Subcutaneous abdominal adipose tissue (tissue), 5 donors: Measurements from ENCODE around the gene NMRK1.
A peak's percentile ranks its signal among the peaks of the same experiment; 100 is the strongest.

Experiments
- H3K27ac ChIP-seq: one replicate; pipeline ENCODE4 v1.7.0; 2013; ENCODE audit warnings: low read depth, mild to moderate bottlenecking, inconsistent platforms, low read length, moderate library complexity
- H3K27me3 ChIP-seq, 5 donors: one replicate each; pipeline ENCODE4 v1.7.0; 2013; ENCODE audit warnings: low read length in 5 of 5, inconsistent platforms in 1 of 5; ENCODE audit not compliant: control insufficient read depth in 5 of 5, insufficient read depth in 4 of 5
- H3K36me3 ChIP-seq, 5 donors: one replicate each; pipeline ENCODE4 v1.7.0; 2013; ENCODE audit warnings: low read length in 5 of 5; ENCODE audit not compliant: control insufficient read depth in 5 of 5, insufficient read depth in 5 of 5
- H3K4me1 ChIP-seq, 5 donors: one replicate each; pipeline ENCODE4 v1.7.0; 2013; ENCODE audit warnings: low read length in 5 of 5, mild to moderate bottlenecking in 3 of 5, moderate library complexity in 1 of 5; ENCODE audit not compliant: control insufficient read depth in 5 of 5, insufficient read depth in 5 of 5
- H3K4me3 ChIP-seq, 5 donors: one replicate each; pipeline ENCODE4 v1.7.0; 2013; ENCODE audit warnings: low read length in 5 of 5, low read depth in 1 of 5
- H3K9ac ChIP-seq, 5 donors: one replicate each; pipeline ENCODE4 v1.7.0; 2013; ENCODE audit warnings: low read length in 5 of 5, mild to moderate bottlenecking in 4 of 5, moderate library complexity in 3 of 5
- H3K9me3 ChIP-seq, 5 donors: one replicate each; pipeline ENCODE4 v1.7.0; 2013; ENCODE audit warnings: low read length in 5 of 5; ENCODE audit not compliant: control insufficient read depth in 5 of 5
- donor health status: healthy.
- donor health status: healthy.
- donor health status: healthy.
- donor health status: healthy.
- donor health status: healthy.

The NMRK1 gene

DNA sequence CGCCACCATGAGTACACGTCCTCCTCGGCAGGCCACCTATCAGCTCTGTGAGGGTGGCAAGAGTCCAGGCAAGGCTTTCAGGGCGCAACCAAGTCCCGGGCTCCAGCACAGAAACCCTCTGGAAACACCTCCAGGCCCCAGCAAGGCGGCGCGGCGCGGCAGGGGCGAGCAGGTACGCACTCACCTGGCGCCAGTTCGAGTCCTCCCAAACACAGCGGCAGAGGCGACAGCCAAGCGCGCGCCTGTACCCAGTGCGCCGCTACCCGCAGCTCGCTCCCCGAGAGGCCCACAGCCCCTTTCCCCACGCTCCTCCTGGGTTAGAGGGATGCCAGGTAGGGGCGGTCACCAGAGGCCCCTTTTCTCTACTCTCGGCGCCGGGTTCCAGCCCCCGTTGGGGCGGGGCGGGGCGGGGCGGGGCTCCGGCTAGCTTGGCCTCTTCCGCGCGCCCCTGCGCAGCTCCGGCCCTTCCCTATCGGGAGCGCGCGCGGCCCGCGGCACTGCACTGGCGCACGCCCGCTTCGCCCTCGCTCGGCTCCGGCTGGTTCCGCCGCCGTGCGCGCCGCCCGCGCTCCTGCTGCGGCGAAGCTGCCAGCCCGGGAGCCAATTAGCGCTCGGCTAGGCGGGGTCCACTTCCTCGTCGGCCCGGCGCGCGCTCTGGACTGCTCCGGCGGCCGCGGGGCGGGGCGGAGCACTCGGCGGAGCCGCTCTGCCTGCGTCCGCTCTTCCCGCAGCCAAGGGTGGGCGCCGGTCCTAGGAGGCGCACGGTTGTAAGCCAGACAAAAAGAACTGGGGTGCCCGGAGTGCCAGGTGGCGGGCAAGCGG lies at the start of gene NMRK1, which contains the start of gene OSTF1:
Gene NMRK1 (minus strand): TSS at position 332 of the 822 bp plus-strand sequence. CDS start 5,040 bp downstream, outside the sequence.
Gene OSTF1 (plus strand): TSS at position 691 of the 822 bp plus-strand sequence. CDS start 179 bp downstream, outside the sequence.
- H3K4me1 ChIP-seq = peaks cover 0 to 75% (median 59%) of the 10 kb centered on the region in 5 donors
- H3K36me3 ChIP-seq = no peaks in the 10 kb centered on the region
- no peaks in the 10 kb centered on the region for H3K9me3 ChIP-seq
- H3K27ac ChIP-seq = peak within 1 kb of the TSS; percentile 90
- H3K27me3 ChIP-seq = no peaks in the 10 kb centered on the region
- peak within 1 kb of the TSS; percentile 68 to 96 (median 93) for H3K9ac ChIP-seq
- peak within 1 kb of the TSS; percentile 91 to 97 (median 94) for H3K4me3 ChIP-seq

DNA sequence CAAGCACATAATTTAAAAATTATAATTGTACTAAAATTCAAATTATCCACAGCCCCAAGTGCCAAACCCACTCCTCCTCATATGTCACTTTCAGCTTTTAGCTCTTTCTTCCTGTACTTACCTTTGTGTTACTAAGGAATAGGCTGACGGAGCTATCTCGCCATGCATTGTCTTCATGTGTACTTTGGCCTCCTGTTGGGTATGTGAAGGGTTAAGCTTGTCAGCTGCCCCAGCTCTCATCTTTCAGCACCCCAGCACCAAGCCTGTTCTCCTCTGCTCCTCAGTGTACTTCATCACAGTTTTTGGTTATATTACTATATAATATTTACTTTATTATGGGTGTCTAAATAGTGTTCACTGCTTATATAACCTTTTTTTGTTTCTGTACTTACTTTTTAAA lies 46.5 kb upstream of the NMRK1 start:
- H3K9me3 ChIP-seq = no peaks in the 10 kb centered on the region
- no peak overlapping the region for H3K4me3 ChIP-seq
- H3K4me1 ChIP-seq = no peaks in the 10 kb centered on the region
- H3K27me3 ChIP-seq = no peaks in the 10 kb centered on the region
- H3K9ac ChIP-seq = no peak overlapping the region
- peaks cover 55 to 73% (median 59%) of the 10 kb centered on the region in 5 donors for H3K36me3 ChIP-seq
- no peak overlapping the region for H3K27ac ChIP-seq

DNA sequence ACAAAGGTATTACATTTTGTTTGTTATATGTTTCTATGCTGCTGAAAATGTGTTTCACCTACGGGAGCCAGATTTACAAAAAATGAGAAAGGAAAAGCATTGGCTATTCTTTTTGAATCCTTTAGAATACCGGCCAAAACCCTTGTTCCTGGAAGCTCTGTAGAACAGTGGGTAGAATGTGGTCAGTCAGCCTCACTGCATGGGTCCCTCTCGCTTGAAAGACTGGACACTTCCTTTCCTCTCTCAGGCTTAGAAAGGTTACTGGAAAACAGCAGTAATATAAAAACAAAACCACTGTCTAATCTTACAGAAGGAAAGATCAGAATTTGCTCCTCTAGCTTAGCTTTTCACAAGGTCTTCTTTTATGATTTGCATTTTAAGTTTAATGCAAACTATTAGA lies 45.4 kb upstream of the NMRK1 start:
- Histone ChIP-seq H3K9ac (no peak overlapping the region), H3K36me3 (peaks cover 58 to 71% (median 59%) of the 10 kb centered on the region in 5 donors), H3K4me1 (no peaks in the 10 kb centered on the region), H3K27ac (no peak overlapping the region), H3K27me3 (no peaks in the 10 kb centered on the region), H3K4me3 (no peak overlapping the region), H3K9me3 (no peaks in the 10 kb centered on the region)

DNA sequence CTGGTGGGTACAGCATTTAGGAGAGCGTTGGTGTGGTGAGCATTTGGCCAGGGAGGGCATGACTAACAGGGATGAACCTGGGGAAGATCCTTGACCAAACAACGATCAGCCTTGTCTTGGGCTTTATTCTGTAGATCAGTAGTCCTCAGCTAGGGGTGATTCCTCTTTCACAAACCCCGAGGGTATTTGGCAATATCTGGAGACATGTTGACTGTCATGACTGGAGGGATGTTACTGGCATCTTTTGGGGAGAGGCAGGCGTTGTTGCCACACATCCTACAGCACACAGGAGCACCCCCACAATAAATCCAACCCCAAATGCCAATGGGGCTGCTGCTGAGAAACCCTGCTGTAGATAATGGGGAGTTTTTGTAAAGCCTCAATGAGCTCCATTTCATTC lies 44.3 kb upstream of the NMRK1 start:
- Histone ChIP-seq H3K4me3 (no peak overlapping the region), H3K9ac (no peak overlapping the region), H3K9me3 (no peaks in the 10 kb centered on the region), H3K27me3 (no peaks in the 10 kb centered on the region), H3K27ac (no peak overlapping the region), H3K4me1 (no peaks in the 10 kb centered on the region), H3K36me3 (peaks cover 46 to 59% (median 51%) of the 10 kb centered on the region in 5 donors)

DNA sequence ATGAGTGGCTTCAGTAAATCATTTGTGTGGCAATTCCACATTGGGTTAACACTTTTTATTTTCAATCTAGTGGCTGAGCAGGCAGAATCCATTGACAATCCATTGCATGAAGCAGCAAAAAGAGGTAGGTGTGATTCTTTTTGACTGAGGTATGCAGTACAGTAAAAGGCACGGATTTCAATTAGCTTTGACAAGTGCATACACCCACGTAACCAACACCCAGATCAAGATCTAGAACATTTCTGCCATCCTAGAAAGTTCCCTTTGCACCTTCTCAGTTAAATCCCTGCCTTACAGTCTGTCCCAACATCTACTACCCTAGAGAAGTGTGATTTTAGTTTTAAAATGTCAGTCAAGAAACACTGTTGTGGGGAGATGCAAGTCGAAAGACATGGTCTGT lies 43.7 kb upstream of the NMRK1 start:
- Histone ChIP-seq H3K27me3 (no peaks in the 10 kb centered on the region), H3K36me3 (peaks cover 46 to 54% (median 48%) of the 10 kb centered on the region in 5 donors), H3K27ac (no peak overlapping the region), H3K4me1 (no peaks in the 10 kb centered on the region), H3K4me3 (no peak overlapping the region), H3K9me3 (no peaks in the 10 kb centered on the region), H3K9ac (no peak overlapping the region)

DNA sequence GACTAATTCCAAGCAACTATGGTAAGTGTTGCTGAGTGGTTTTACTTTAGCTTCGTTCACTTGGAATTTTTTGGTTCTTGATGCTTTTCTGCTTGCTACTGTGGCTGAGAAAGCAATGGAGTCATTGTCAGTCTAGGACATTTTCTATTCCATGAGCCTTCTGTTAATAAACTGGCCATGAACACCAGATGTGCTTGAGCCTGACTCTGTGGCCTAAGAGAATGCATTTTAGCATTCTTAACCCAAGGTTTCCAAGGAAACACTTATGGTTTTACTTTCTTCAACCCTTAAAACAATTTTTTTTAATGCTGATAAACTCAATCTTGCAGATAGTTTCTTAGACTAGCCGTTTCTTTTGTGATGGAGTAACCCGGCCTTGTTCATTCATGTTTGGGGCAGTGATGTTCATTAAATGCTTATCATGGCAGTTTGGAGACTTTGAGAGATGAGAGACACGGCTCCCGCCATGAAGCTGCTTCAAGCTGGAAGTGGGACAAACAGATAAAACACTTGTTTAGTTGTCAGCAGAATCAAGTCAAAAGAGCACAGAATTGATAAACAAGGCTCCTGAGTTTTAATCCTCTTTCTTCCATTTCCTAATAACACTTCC lies 42.8 kb upstream of the NMRK1 start:
- H3K36me3 ChIP-seq = peaks cover 39 to 46% (median 45%) of the 10 kb centered on the region in 5 donors
- H3K27ac ChIP-seq = no peak overlapping the region
- H3K4me3 ChIP-seq = no peak overlapping the region
- no peaks in the 10 kb centered on the region for H3K4me1 ChIP-seq
- H3K9ac ChIP-seq = no peak overlapping the region
- no peaks in the 10 kb centered on the region for H3K27me3 ChIP-seq
- no peaks in the 10 kb centered on the region for H3K9me3 ChIP-seq

DNA sequence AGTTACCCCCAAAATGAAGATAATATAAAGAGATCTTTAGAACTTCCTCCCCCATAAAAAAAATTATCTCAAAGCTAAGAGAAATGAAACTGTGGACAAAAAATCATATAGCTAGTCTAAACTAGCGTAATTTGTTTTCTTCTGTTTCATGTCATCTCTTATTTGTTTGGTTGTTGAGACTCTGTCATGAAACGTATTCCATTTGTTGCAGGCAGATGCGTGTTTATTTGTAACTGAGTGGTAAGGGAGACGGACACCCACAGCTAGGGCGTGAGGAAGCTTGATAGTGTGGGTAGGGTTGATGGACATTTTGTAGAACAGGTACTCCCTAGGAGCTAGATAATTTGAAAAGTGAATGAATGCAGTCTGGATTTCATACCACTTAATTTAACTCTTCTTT lies 42.2 kb upstream of the NMRK1 start:
- H3K4me1 ChIP-seq = no peaks in the 10 kb centered on the region
- H3K9ac ChIP-seq = no peak overlapping the region
- no peaks in the 10 kb centered on the region for H3K27me3 ChIP-seq
- peaks cover 37 to 44% (median 39%) of the 10 kb centered on the region in 5 donors for H3K36me3 ChIP-seq
- H3K4me3 ChIP-seq = no peak overlapping the region
- no peak overlapping the region for H3K27ac ChIP-seq
- no peaks in the 10 kb centered on the region for H3K9me3 ChIP-seq

DNA sequence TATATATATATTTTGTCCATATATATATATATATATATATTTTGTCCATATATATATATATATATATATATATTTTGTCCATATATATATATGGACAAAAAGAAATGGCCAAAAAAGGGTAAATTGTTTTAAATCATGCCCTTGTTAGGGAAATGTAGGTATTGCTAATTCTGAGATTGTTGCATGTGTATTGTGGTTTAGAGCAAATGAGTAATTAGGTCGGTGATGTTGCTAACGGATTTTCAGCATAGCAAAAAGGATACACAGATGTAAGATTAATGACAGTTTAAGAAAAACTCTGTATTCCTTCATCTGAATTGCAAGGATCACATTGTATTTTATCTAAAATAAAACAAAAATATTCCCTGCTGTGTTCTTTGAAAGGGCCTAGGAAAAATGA lies 40.6 kb upstream of the NMRK1 start:
- H3K9me3 ChIP-seq = no peaks in the 10 kb centered on the region
- H3K27ac ChIP-seq = no peak overlapping the region
- no peaks in the 10 kb centered on the region for H3K4me1 ChIP-seq
- H3K9ac ChIP-seq = no peak overlapping the region
- peaks cover 26 to 34% (median 30%) of the 10 kb centered on the region in 5 donors for H3K36me3 ChIP-seq
- H3K27me3 ChIP-seq = no peaks in the 10 kb centered on the region
- H3K4me3 ChIP-seq = no peak overlapping the region

DNA sequence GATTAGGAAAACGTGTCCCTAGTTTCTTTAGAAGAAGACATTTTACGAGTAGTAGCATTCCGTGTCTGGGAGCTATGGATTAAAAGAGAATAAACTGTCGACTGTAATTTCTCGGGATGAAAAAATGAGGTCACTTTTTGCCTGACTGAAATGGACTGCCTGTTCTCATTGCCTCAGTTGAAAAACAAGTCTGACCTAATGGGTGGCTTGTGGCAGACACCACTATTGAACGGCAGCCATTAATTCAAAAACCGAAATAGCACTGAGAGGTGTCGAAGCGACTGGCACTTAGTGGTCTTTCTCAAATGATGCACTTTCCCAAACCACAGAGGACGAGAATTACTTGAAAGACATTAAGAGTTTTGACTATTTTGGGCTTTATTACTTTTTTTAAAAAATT lies 35.7 kb upstream of the NMRK1 start:
- Histone ChIP-seq H3K4me3 (no peak overlapping the region), H3K27ac (no peak overlapping the region), H3K9me3 (no peaks in the 10 kb centered on the region), H3K4me1 (no peaks in the 10 kb centered on the region), H3K9ac (no peak overlapping the region), H3K36me3 (peaks cover 3 to 27% (median 16%) of the 10 kb centered on the region in 5 donors), H3K27me3 (no peaks in the 10 kb centered on the region)

DNA sequence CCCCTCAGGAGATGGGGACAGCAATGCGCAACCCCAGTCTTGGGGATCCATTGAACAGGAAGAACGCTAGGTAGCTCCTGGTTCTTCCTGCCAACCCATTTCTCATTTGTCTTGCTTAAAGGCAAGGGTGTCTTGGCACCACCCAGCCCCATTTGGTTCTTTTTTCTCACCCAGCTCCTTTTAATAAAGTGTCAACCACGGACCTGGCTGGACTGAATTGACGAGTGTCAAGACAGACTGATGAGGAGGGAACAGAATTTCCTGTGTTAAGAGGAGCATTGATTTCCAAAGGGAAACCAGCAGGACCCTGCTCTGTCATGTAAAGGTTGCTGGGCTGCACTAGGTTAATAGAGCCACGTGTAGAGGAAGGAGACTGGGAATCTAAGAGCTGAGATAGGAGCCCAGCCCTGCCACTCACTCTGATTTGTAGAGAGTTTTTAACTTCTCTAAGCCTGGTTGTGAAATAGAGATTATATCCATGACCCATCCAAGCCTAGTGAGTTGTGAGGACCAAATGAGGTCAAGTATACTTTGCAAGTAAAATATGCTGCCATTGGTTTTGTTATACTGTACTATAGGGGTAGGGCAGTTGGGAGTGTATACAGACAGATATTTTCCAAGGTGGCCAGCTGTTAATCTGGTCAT lies 34.1 kb upstream of the NMRK1 start:
- Histone ChIP-seq H3K4me1 (no peaks in the 10 kb centered on the region), H3K9me3 (no peaks in the 10 kb centered on the region), H3K27ac (no peak overlapping the region), H3K9ac (no peak overlapping the region), H3K4me3 (no peak overlapping the region), H3K27me3 (no peaks in the 10 kb centered on the region), H3K36me3 (peaks cover 7 to 39% (median 23%) of the 10 kb centered on the region in 5 donors)
